SK-N-SH treated with all-trans-retinoic acid at 6 μM for 48 hours (cell line): ENCODE measurements around the gene BCORL1.

Source experiments
- ATAC-seq: fragments of 200-7000 bp; cut with Tn5 transposase; 3 replicates; pipeline ENCODE4 v1.9.1; 2020; ENCODE audit warnings: mild to moderate bottlenecking, moderate library complexity
- ARNTL ChIP-seq: fragments of 450-650 bp; formaldehyde crosslinking; IDR thresholded peaks from 2 replicates; pipeline ENCODE4 v1.5.0; 2020; ENCODE audit warnings: low read depth, mild to moderate bottlenecking, moderate library complexity, borderline replicate concordance
- CREB5 ChIP-seq: fragments of 250-450 bp; sonication (Bioruptor Pico); IDR thresholded peaks from 2 replicates; pipeline ENCODE4 v1.5.1; 2020; ENCODE audit warnings: low read depth, mild to moderate bottlenecking, moderate library complexity
- CSDC2 ChIP-seq: fragments of 250-450 bp; sonication (Bioruptor Pico); IDR thresholded peaks from 2 replicates; pipeline ENCODE4 v1.5.0; 2020; ENCODE audit warnings: mild to moderate bottlenecking, moderate library complexity
- CSRNP3 ChIP-seq: fragments of 250-450 bp; sonication (Bioruptor Pico); IDR thresholded peaks from 2 replicates; pipeline ENCODE4 v1.5.1; 2021; ENCODE audit warnings: mild to moderate bottlenecking, moderate library complexity
- ESRRG ChIP-seq: fragments of 250-450 bp; sonication (Bioruptor Pico); IDR thresholded peaks from 2 replicates; pipeline ENCODE4 v1.6.1; 2021; ENCODE audit warnings: mild to moderate bottlenecking
- GLIS3 ChIP-seq: fragments of 250-450 bp; sonication (Bioruptor Pico); IDR thresholded peaks from 2 replicates; pipeline ENCODE4 v1.5.0; 2020; ENCODE audit warnings: mild to moderate bottlenecking, moderate library complexity
- ISL1 ChIP-seq: fragments of 250-450 bp; sonication (Bioruptor Pico); IDR thresholded peaks from 2 replicates; pipeline ENCODE4 v2.1.2; 2022; ENCODE audit warnings: mild to moderate bottlenecking, moderate library complexity
- PATZ1 ChIP-seq: fragments of 250-450 bp; sonication (Bioruptor Pico); IDR thresholded peaks from 2 replicates; pipeline ENCODE4 v1.8.0; 2020; ENCODE audit warnings: mild to moderate bottlenecking, moderate library complexity, borderline replicate concordance
- POU6F1 ChIP-seq: fragments of 250-450 bp; sonication (Bioruptor Pico); IDR thresholded peaks from 2 replicates; pipeline ENCODE4 v1.8.0; 2021; ENCODE audit warnings: low read depth, mild to moderate bottlenecking, moderate library complexity, borderline replicate concordance
- PPARA ChIP-seq: fragments of 250-450 bp; sonication (Bioruptor Pico); IDR thresholded peaks from 2 replicates; pipeline ENCODE4 v1.5.0; 2020; ENCODE audit warnings: mild to moderate bottlenecking, borderline replicate concordance
- RARB ChIP-seq: fragments of 250-450 bp; sonication (Bioruptor Pico); IDR thresholded peaks from 2 replicates; pipeline ENCODE4 v1.8.0; 2021; ENCODE audit warnings: mild to moderate bottlenecking, moderate library complexity
- SNAI2 ChIP-seq: fragments of 250-450 bp; sonication (Bioruptor Pico); IDR thresholded peaks from 2 replicates; pipeline ENCODE4 v1.5.0; 2020; ENCODE audit warnings: mild to moderate bottlenecking, moderate library complexity
- TCF4 ChIP-seq: fragments of 250-450 bp; sonication (Bioruptor Pico); IDR thresholded peaks from 2 replicates; pipeline ENCODE4 v1.8.0; 2021; ENCODE audit warnings: mild to moderate bottlenecking, moderate library complexity, borderline replicate concordance
- TOX ChIP-seq: fragments of 250-450 bp; sonication (Bioruptor Pico); IDR thresholded peaks from 2 replicates; pipeline ENCODE4 v1.8.0; 2021; ENCODE audit warnings: mild to moderate bottlenecking, moderate library complexity, borderline replicate concordance
- TSHZ2 ChIP-seq: fragments of 250-450 bp; sonication (Bioruptor Pico); IDR thresholded peaks from 2 replicates; pipeline ENCODE4 v1.5.0; 2020; ENCODE audit warnings: mild to moderate bottlenecking, moderate library complexity
- ZC3H10 ChIP-seq: fragments of 250-450 bp; sonication (Bioruptor Pico); IDR thresholded peaks from 2 replicates; pipeline ENCODE4 v1.5.1; 2021; ENCODE audit warnings: mild to moderate bottlenecking, moderate library complexity
- ZFP30 ChIP-seq: fragments of 450-650 bp; formaldehyde crosslinking; IDR thresholded peaks from 2 replicates; pipeline ENCODE4 v1.5.0; 2022; ENCODE audit warnings: mild to moderate bottlenecking, moderate library complexity
- ZNF565 ChIP-seq: fragments of 450-650 bp; formaldehyde crosslinking; conservative IDR thresholded peaks from 2 replicates; pipeline ENCODE4 v1.5.0; 2020; ENCODE audit warnings: low read depth, mild to moderate bottlenecking, moderate library complexity
- ZNF8 ChIP-seq: fragments of 450-650 bp; formaldehyde crosslinking; IDR thresholded peaks from 2 replicates; pipeline ENCODE4 v1.5.0; 2020; ENCODE audit warnings: mild to moderate bottlenecking, moderate library complexity

Gene BCORL1

GRCh38 chrX:130098210-130098552 lies 115.7 kb downstream of the BCORL1 start (continued):
- no peak for TF ChIP-seq PATZ1 (CRISPR knock-in tag)
- no peak for TF ChIP-seq ZC3H10 (CRISPR knock-in tag)

- TF ChIP-seq ARNTL (CRISPR knock-in tag) (no peak), ZNF565 (CRISPR knock-in tag) (no peak), POU6F1 (CRISPR knock-in tag) (no peak), TOX (CRISPR knock-in tag) (no peak), PPARA (no peak), TCF4 (CRISPR knock-in tag) (no peak), TSHZ2 (CRISPR knock-in tag) (no peak), CREB5 (CRISPR knock-in tag) (no peak), CSRNP3 (CRISPR knock-in tag) (no peak)
- TF ChIP-seq, all 23 proteins: peak for 0
- no peak for ATAC-seq
Measured at GRCh38 chrX:130100180-130100579, 117.7 kb downstream of the BCORL1 start.

GRCh38 chrX:130103605-130104004 lies 121.2 kb downstream of the BCORL1 start:
- no peak for ATAC-seq
- TF ChIP-seq CSDC2 (CRISPR knock-in tag) (no peak), ZNF565 (CRISPR knock-in tag) (no peak), GLIS3 (no peak), ZNF8 (CRISPR knock-in tag) (no peak), ZFP30 (CRISPR knock-in tag) (no peak), CREB5 (CRISPR knock-in tag) (no peak), RARB (no peak), TSHZ2 (CRISPR knock-in tag) (no peak), ESRRG (CRISPR knock-in tag) (no peak), SNAI2 (no peak), ARNTL (CRISPR knock-in tag) (no peak), ISL1 (no peak), TCF4 (CRISPR knock-in tag) (no peak)
